ENCODE results near the gene MAP3K2.
"Not testable (repeated sequence)": the region's sequence is repeated elsewhere in the genome, so short reads cannot be mapped to it uniquely, and the experiment has no call there.

The MAP3K2 gene

GRCh38 chr2:127420039-127420864, 32.5 kb upstream of the MAP3K2 start:
- FAIRE-seq: no peak

- FAIRE-seq: no peak
Observed at GRCh38 chr2:127419448-127420038, 31.8 kb upstream of the MAP3K2 start.

- FAIRE-seq: no peak
Observed at GRCh38 chr2:127419112-127419430, 31.3 kb upstream of the MAP3K2 start.

GRCh38 chr2:127418300-127419111, 30.7 kb upstream of the MAP3K2 start, which contains the start of gene PROC:
Gene PROC, plus strand, starts transcription at chr2:127418427. Its CDS starts 1,516 bp downstream, at chr2:127419943.
- FAIRE-seq: no peak

- FAIRE-seq: no peak
Observed at GRCh38 chr2:127417406-127417805, 29.6 kb upstream of the MAP3K2 start.

- FAIRE-seq: no peak
Observed at GRCh38 chr2:127416506-127417001, 28.8 kb upstream of the MAP3K2 start.

GRCh38 chr2:127415593-127416505, 28.1 kb upstream of the MAP3K2 start:
- no peak for FAIRE-seq

GRCh38 chr2:127414638-127415592, 27.1 kb upstream of the MAP3K2 start:
- no peak for FAIRE-seq

GRCh38 chr2:127413782-127414637, 26.2 kb upstream of the MAP3K2 start:
- FAIRE-seq: no peak

GRCh38 chr2:127413200-127413599, 25.4 kb upstream of the MAP3K2 start:
- FAIRE-seq: no peak

GRCh38 chr2:127411653-127412369, 24.0 kb upstream of the MAP3K2 start:
- no peak for FAIRE-seq

- FAIRE-seq: peak; percentile 4
Observed at GRCh38 chr2:127410871-127411652, 23.3 kb upstream of the MAP3K2 start.

GRCh38 chr2:127409716-127410115, 21.9 kb upstream of the MAP3K2 start:
- FAIRE-seq: not testable (repeated sequence)

- FAIRE-seq: no peak
Observed at GRCh38 chr2:127408807-127409099, 21.0 kb upstream of the MAP3K2 start.

- FAIRE-seq: no peak
Observed at GRCh38 chr2:127408004-127408806, 20.4 kb upstream of the MAP3K2 start.

GRCh38 chr2:127407661-127408003, 19.9 kb upstream of the MAP3K2 start:
- no peak for FAIRE-seq

GRCh38 chr2:127407091-127407490, 19.3 kb upstream of the MAP3K2 start:
- no peak for FAIRE-seq

GRCh38 chr2:127406454-127406853, 18.7 kb upstream of the MAP3K2 start:
- FAIRE-seq: no peak
